Neural progenitor cell (in vitro differentiated cells): ENCODE data around the gene SCGN. TPM values are rescaled to one million over a fixed set of nuclear protein-coding genes. Genes with fewer than 3 reads are reported as not detected.

ENCODE experiments used
- DNase-seq: peaks from one replicate; pipeline ENCODE4 v3.0.0-alpha.2; 2016; ENCODE audit warnings: low spot score
- H2AFZ ChIP-seq: fragments of 200-600 bp; sonication (generic); replicated peaks from 2 replicates; pipeline ENCODE4 v1.6.1; 2016; ENCODE audit warnings: antibody characterized with exemption
- H3F3A ChIP-seq: fragments of 200-600 bp; sonication (generic); 2 replicates; pipeline ENCODE4 v1.6.1; 2016; ENCODE audit warnings: antibody characterized with exemption, low read depth
- H3K27ac ChIP-seq: fragments of 200-600 bp; sonication (generic); 2 replicates; pipeline ENCODE4 v1.5.1; 2016; ENCODE audit warnings: mild to moderate bottlenecking
- H3K27me3 ChIP-seq: fragments of 200-600 bp; sonication (generic); 2 replicates; pipeline ENCODE4 v1.6.1; 2016; ENCODE audit warnings: mild to moderate bottlenecking, moderate library complexity
- H3K36me3 ChIP-seq: fragments of 200-600 bp; sonication (generic); 2 replicates; pipeline ENCODE4 v1.5.1; 2016
- H3K4me1 ChIP-seq: fragments of 200-600 bp; sonication (generic); 2 replicates; pipeline ENCODE4 v1.6.1; 2016; ENCODE audit warnings: mixed run types
- H3K4me2 ChIP-seq: fragments of 200-600 bp; sonication (generic); 2 replicates; pipeline ENCODE4 v1.6.1; 2016
- H3K4me3 ChIP-seq: fragments of 200-600 bp; sonication (generic); 2 replicates; pipeline ENCODE4 v1.5.1; 2016
- H3K79me2 ChIP-seq: fragments of 200-600 bp; sonication (generic); 2 replicates; pipeline ENCODE4 v1.6.1; 2016; ENCODE audit warnings: low read depth
- H3K9ac ChIP-seq: fragments of 200-600 bp; sonication (generic); 2 replicates; pipeline ENCODE4 v1.6.1; 2016
- H3K9me3 ChIP-seq: fragments of 200-600 bp; sonication (generic); 2 replicates; pipeline ENCODE4 v1.5.1; 2016; ENCODE audit warnings: low read depth
- H4K20me1 ChIP-seq: fragments of 200-600 bp; sonication (generic); 2 replicates; pipeline ENCODE4 v1.6.1; 2016; ENCODE audit warnings: low read depth
- H3K27ac Mint-ChIP-seq: 3 replicates; pipeline ENCODE4 v1.8.0; 2021; ENCODE audit warnings: mixed read lengths
- H3K27me3 Mint-ChIP-seq: 2 replicates; pipeline ENCODE4 v1.8.0; 2022; ENCODE audit warnings: low read depth, mild to moderate bottlenecking, inconsistent platforms, moderate library complexity, mixed read lengths; ENCODE audit not compliant: insufficient read depth
- H3K36me3 Mint-ChIP-seq: 3 replicates; pipeline ENCODE4 v1.8.0; 2021; ENCODE audit warnings: mixed read lengths
- H3K4me1 Mint-ChIP-seq: 3 replicates; pipeline ENCODE4 v1.8.0; 2021; ENCODE audit warnings: mixed read lengths
- H3K4me3 Mint-ChIP-seq: 3 replicates; pipeline ENCODE4 v1.8.0; 2021; ENCODE audit warnings: mild to moderate bottlenecking, moderate library complexity, mixed read lengths
- H3K9me3 Mint-ChIP-seq: 3 replicates; pipeline ENCODE4 v1.8.0; 2020; ENCODE audit warnings: mixed read lengths
- EZH2 ChIP-seq: fragments of 200-600 bp; sonication (generic); IDR thresholded peaks from 2 replicates; pipeline ENCODE4 v1.6.1; 2017; ENCODE audit warnings: antibody characterized with exemption, mild to moderate bottlenecking, moderate library complexity
- EZH2phosphoT487 ChIP-seq: fragments of 200-600 bp; sonication (generic); IDR thresholded peaks from 2 replicates; pipeline ENCODE4 v1.6.1; 2017; ENCODE audit warnings: antibody characterized with exemption
- total RNA-seq: library from RNA; depleted of rRNA; stranded (reverse); fragments of >200 nt; gene quantifications from 2 replicates; pipeline ENCODE4 v1.2.3, GENCODE V29; 2015; ENCODE audit warnings: low replicate concordance
- TF ChIP-seq, protein P1 (sequence below): fragments of 200-600 bp; sonication (generic); IDR thresholded peaks from 2 replicates; pipeline ENCODE4 v1.5.1; 2017; ENCODE audit warnings: antibody characterized with exemption, mild to moderate bottlenecking

The SCGN gene
- total RNA-seq, 1 donor from 2014 or later, result not detected

DNA sequence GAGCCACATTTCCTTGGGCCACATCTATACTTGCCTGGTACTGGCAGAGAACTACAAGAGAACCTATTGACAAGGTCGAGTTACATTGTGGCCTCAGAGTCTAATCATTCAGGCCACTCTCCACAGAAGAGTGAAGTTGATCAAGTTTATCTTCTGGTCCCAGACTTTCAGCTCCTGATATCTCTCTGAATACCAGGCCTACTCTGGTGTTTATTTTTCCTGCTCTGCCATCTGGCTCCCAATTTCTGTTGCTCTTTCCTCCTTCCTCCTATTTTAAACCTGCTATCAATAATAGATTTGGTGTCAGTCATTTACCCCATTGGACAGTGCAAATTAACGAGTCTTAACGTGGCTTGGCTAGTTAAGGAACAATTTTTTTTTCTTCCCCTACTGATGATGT lies 46.6 kb downstream of the SCGN start:
- no peak for DNase-seq
- Histone ChIP-seq H3K27ac (no peak overlapping the region), H2AFZ (no peak overlapping the region)

GRCh38 chr6:25699649-25700048 lies 47.6 kb downstream of the SCGN start:
- no peak overlapping the region for H3K4me2 ChIP-seq
- H3K27ac ChIP-seq, result no peak overlapping the region
- TF ChIP-seq, protein P1, sequence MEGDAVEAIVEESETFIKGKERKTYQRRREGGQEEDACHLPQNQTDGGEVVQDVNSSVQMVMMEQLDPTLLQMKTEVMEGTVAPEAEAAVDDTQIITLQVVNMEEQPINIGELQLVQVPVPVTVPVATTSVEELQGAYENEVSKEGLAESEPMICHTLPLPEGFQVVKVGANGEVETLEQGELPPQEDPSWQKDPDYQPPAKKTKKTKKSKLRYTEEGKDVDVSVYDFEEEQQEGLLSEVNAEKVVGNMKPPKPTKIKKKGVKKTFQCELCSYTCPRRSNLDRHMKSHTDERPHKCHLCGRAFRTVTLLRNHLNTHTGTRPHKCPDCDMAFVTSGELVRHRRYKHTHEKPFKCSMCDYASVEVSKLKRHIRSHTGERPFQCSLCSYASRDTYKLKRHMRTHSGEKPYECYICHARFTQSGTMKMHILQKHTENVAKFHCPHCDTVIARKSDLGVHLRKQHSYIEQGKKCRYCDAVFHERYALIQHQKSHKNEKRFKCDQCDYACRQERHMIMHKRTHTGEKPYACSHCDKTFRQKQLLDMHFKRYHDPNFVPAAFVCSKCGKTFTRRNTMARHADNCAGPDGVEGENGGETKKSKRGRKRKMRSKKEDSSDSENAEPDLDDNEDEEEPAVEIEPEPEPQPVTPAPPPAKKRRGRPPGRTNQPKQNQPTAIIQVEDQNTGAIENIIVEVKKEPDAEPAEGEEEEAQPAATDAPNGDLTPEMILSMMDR, result no peak
- TF ChIP-seq EZH2phosphoT487, result no peak
- H4K20me1 ChIP-seq, result no peaks in the 10 kb centered on the region
- H3K27ac Mint-ChIP-seq, result no peak overlapping the region
- no peaks in the 10 kb centered on the region for H3K27me3 ChIP-seq
- no peak overlapping the region for H3K4me3 Mint-ChIP-seq
- no peaks in the 10 kb centered on the region for H3K9me3 Mint-ChIP-seq
- H3K4me1 Mint-ChIP-seq, result peaks cover 11% of the 10 kb centered on the region
- H3K9ac ChIP-seq, result no peak overlapping the region
- no peaks in the 10 kb centered on the region for H3F3A ChIP-seq
- H2AFZ ChIP-seq, result no peak overlapping the region
- no peaks in the 10 kb centered on the region for H3K27me3 Mint-ChIP-seq
- DNase-seq, result no peak
- H3K36me3 Mint-ChIP-seq, result no peaks in the 10 kb centered on the region
- H3K4me1 ChIP-seq, result no peaks in the 10 kb centered on the region
- no peaks in the 10 kb centered on the region for H3K36me3 ChIP-seq
- no peaks in the 10 kb centered on the region for H3K9me3 ChIP-seq
- no peaks in the 10 kb centered on the region for H3K79me2 ChIP-seq
- H3K4me3 ChIP-seq, result no peak overlapping the region

More for the DNA sequence above, 46.6 kb downstream of the SCGN start:
- no peaks in the 10 kb centered on the region for H3K36me3 ChIP-seq
- H4K20me1 ChIP-seq, result no peaks in the 10 kb centered on the region
- H3K27me3 ChIP-seq, result no peaks in the 10 kb centered on the region
- H3K79me2 ChIP-seq, result no peaks in the 10 kb centered on the region
- no peak overlapping the region for H3K4me3 ChIP-seq
- no peaks in the 10 kb centered on the region for H3K9me3 Mint-ChIP-seq
- no peak overlapping the region for H3K9ac ChIP-seq
- no peaks in the 10 kb centered on the region for H3K36me3 Mint-ChIP-seq
- H3K4me1 ChIP-seq, result peaks cover 4% of the 10 kb centered on the region
- no peak overlapping the region for H3K4me3 Mint-ChIP-seq
- TF ChIP-seq, protein P1, result no peak
- TF ChIP-seq EZH2 (no peak), EZH2phosphoT487 (no peak)
- no peak overlapping the region for H3K27ac Mint-ChIP-seq
- H3F3A ChIP-seq, result no peaks in the 10 kb centered on the region
- H3K27me3 Mint-ChIP-seq, result no peaks in the 10 kb centered on the region
- H3K9me3 ChIP-seq, result no peaks in the 10 kb centered on the region
- H3K4me1 Mint-ChIP-seq, result peaks cover 11% of the 10 kb centered on the region
- no peak overlapping the region for H3K4me2 ChIP-seq

DNA sequence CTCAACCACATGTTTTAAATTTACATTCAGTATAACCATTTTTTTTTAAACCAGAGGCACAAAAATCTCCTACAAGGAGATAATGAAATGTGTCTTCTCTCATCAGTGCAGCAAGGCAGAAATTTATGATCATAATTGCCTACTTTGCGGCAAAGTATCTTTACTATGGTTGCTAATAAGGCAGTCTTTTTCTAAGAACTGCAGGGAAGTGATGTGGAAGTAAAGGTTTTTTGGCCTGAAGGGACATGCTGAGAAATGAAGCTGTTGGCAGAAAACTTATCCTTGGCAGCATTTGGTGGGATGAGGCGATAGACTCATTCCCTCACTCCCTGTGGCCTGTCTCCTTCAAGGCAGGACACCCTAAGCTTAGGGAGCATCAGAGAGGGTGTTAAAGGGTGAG lies 48.7 kb downstream of the SCGN start:
- no peak for TF ChIP-seq EZH2
- TF ChIP-seq, protein P1, result no peak
- TF ChIP-seq EZH2phosphoT487, result no peak
- Histone ChIP-seq H3K79me2 (no peaks in the 10 kb centered on the region), H3K4me1 (no peaks in the 10 kb centered on the region), H3K4me3 (no peak overlapping the region), H3K27ac (no peak overlapping the region), H3K9me3 (no peaks in the 10 kb centered on the region), H4K20me1 (no peaks in the 10 kb centered on the region), H2AFZ (no peak overlapping the region), H3K27me3 (no peaks in the 10 kb centered on the region), H3K9ac (no peak overlapping the region), H3K4me2 (no peak overlapping the region), H3K36me3 (no peaks in the 10 kb centered on the region), H3F3A (no peaks in the 10 kb centered on the region)
- no peaks in the 10 kb centered on the region for H3K36me3 Mint-ChIP-seq
- no peaks in the 10 kb centered on the region for H3K27me3 Mint-ChIP-seq
- H3K27ac Mint-ChIP-seq, result no peak overlapping the region
- peaks cover 11% of the 10 kb centered on the region for H3K4me1 Mint-ChIP-seq
- DNase-seq, result no peak
- no peaks in the 10 kb centered on the region for H3K9me3 Mint-ChIP-seq
- no peak overlapping the region for H3K4me3 Mint-ChIP-seq

DNA sequence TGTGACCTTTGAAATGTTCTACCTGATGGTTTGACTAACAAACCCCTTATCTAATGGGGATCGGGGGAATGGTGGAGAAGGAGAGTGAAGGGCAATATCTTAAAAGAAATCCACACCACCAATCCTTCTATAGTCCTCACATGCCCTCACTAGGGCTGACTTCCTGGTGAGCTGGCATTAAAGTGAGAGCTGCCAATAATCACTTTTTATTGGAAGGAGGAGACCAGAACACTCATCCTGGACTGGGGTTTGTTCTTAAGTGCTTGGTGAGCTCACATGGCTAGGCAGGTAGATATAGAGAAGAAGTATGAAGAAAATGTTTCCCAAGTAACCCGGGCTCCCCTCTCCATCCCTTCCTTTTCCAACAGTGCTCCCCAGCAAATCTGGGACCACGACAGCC lies 49.8 kb downstream of the SCGN start:
- H3F3A ChIP-seq, result no peaks in the 10 kb centered on the region
- Mint-ChIP-seq H3K4me1 (peaks cover 11% of the 10 kb centered on the region), H3K27ac (no peak overlapping the region), H3K4me3 (no peak overlapping the region), H3K36me3 (no peaks in the 10 kb centered on the region), H3K9me3 (no peaks in the 10 kb centered on the region), H3K27me3 (no peaks in the 10 kb centered on the region)
- TF ChIP-seq EZH2 (no peak), EZH2phosphoT487 (no peak)
- TF ChIP-seq, protein P1, result no peak
- H3K4me2 ChIP-seq, result no peak overlapping the region
- DNase-seq, result no peak
- H3K9ac ChIP-seq, result no peak overlapping the region
- no peak overlapping the region for H2AFZ ChIP-seq
- H3K27me3 ChIP-seq, result no peaks in the 10 kb centered on the region
- H3K36me3 ChIP-seq, result no peaks in the 10 kb centered on the region
- no peak overlapping the region for H3K4me3 ChIP-seq
- H3K9me3 ChIP-seq, result no peaks in the 10 kb centered on the region
- no peaks in the 10 kb centered on the region for H3K79me2 ChIP-seq
- no peak overlapping the region for H3K27ac ChIP-seq
- no peaks in the 10 kb centered on the region for H4K20me1 ChIP-seq
- H3K4me1 ChIP-seq, result no peaks in the 10 kb centered on the region
